Vagina (tissue), 2 donors: Measurements from ENCODE around the gene ARMH1.

ENCODE experiments used
- CTCF ChIP-seq, 3 experiments: fragments of 450-650 bp in 2 of 3; fragments of 200-600 bp in 1 of 3; sonication (generic) in 1 of 3; IDR thresholded peaks; one replicate each; pipeline ENCODE4 v1.5.1; 2017 to 2019; ENCODE audit warnings: antibody characterized with exemption in 3 of 3, mild to moderate bottlenecking in 2 of 3, moderate library complexity in 2 of 3
- POLR2A ChIP-seq, 2 donors: fragments of 450-650 bp; IDR thresholded peaks; one replicate each; pipeline ENCODE4 v1.6.1; 2017; ENCODE audit warnings: antibody characterized with exemption in 2 of 2, mild to moderate bottlenecking in 2 of 2, moderate library complexity in 2 of 2

GRCh38 chr1:44721485-44722361 lies 47.2 kb downstream of the ARMH1 start:
- TF ChIP-seq POLR2A (IDR thresholded peaks at IDR 0.05) (peak in 1 of 2 donors; percentile 45), CTCF (IDR thresholded peaks at IDR 0.05) (no peak)
